NCI-H2081 (cell line): ENCODE data around the gene GLT1D1.
A peak's percentile ranks its signal among the peaks of the same experiment; 100 is the strongest.

ENCODE experiments used
- DNase-seq, 2 experiments: peaks; one replicate each; lab custom pipeline; 2025; lab: John Stamatoyannopoulos, UW

The GLT1D1 gene

GRCh38 chr12:129002427-129002826 lies 149.1 kb downstream of the GLT1D1 start:
- no peak for DNase-seq

GRCh38 chr12:129005416-129005815 lies 152.1 kb downstream of the GLT1D1 start:
- DNase-seq, result no peak

GRCh38 chr12:129005829-129006228 lies 152.6 kb downstream of the GLT1D1 start:
- DNase-seq, result no peak

- no peak for DNase-seq
Observed at GRCh38 chr12:129009833-129010622, 156.8 kb downstream of the GLT1D1 start.

GRCh38 chr12:129016159-129016558 lies 162.9 kb downstream of the GLT1D1 start:
- DNase-seq, result no peak

- DNase-seq, result no peak
Observed at GRCh38 chr12:129025055-129025454, 171.8 kb downstream of the GLT1D1 start.

GRCh38 chr12:129028844-129029243 lies 175.6 kb downstream of the GLT1D1 start:
- peak in 1 of 2 experiments; percentile 29 for DNase-seq
